ENCODE results near the gene NAPSA.

NAPSA gene

GRCh38 chr19:50383852-50384684, 18.6 kb upstream of the NAPSA start, which contains the start of gene POLD1:
Gene POLD1 (plus strand): TSS chr19:50384347. CDS start chr19:50398852, 14,505 bp downstream.
- peak; percentile 99 for DNase-seq

- DNase-seq: no peak
Measured at GRCh38 chr19:50383001-50383851, 17.8 kb upstream of the NAPSA start.

GRCh38 chr19:50381881-50382729, 16.7 kb upstream of the NAPSA start:
- DNase-seq: no peak

GRCh38 chr19:50380751-50381151, 15.3 kb upstream of the NAPSA start:
- DNase-seq: no peak

- no peak for DNase-seq
Measured at GRCh38 chr19:50380137-50380536, 14.7 kb upstream of the NAPSA start.

DNA sequence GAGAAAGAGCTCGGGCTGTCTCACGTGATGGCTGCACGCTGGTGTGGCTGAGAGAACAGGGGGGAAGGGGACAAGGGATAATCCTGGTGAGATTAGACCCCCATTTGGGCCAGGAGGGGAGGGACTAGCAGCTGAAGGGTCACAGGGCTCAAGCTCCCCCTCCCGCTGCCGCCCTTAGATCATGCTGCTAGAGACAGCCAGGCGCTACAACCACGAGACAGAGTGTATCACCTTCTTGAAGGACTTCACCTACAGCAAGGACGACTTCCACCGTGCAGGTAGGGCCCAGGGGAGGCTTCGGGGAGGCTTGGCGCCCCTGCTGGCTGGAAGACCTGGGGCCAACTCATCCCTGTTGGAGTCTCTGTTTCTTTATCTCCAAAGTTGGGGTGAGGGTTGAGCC, 14.2 kb upstream of the NAPSA start:
- DNase-seq: no peak

DNA sequence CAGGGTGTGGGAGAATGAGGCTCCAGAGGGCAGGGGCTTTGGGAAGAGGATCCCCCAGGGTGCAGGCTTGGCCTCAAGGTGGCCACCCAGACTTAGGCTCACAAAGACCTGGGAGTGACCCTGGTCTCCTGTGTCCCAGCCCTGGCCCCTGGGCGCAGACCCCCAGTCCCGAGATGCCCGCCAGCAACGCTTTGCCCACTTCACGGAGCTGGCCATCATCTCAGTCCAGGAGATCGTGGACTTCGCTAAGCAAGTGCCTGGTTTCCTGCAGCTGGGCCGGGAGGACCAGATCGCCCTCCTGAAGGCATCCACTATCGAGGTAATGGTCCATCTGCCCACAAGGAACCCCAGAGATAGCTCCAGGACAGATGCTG, 13.4 kb upstream of the NAPSA start:
- DNase-seq: no peak

GRCh38 chr19:50378169-50378862, 12.9 kb upstream of the NAPSA start:
- DNase-seq: no peak

DNA sequence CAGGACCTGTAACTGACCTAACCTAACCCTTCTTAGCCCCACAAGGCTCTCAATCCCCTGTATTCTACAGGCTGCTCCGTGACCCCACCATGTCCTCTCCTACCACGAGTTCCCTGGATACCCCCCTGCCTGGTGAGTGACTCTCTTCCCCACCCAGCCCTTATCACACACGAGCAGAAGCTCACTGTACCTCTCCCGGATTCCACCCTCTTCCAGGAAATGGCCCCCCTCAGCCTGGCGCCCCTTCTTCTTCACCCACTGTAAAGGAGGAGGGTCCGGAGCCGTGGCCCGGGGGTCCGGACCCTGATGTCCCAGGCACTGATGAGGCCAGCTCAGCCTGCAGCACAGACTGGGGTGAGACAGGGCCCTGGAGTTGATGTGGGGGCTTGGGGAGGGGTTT, 12.1 kb upstream of the NAPSA start:
- DNase-seq: no peak

- no peak for DNase-seq
Measured at GRCh38 chr19:50377051-50377461, 11.6 kb upstream of the NAPSA start.

- peak; percentile 97 for DNase-seq
Measured at GRCh38 chr19:50376166-50377050, 11.0 kb upstream of the NAPSA start, which contains the start of gene NR1H2. Gene NR1H2 (plus strand): TSS chr19:50376457. CDS start chr19:50377606, 1,149 bp downstream.

GRCh38 chr19:50371914-50372475, 6.6 kb upstream of the NAPSA start:
- no peak for DNase-seq

DNA sequence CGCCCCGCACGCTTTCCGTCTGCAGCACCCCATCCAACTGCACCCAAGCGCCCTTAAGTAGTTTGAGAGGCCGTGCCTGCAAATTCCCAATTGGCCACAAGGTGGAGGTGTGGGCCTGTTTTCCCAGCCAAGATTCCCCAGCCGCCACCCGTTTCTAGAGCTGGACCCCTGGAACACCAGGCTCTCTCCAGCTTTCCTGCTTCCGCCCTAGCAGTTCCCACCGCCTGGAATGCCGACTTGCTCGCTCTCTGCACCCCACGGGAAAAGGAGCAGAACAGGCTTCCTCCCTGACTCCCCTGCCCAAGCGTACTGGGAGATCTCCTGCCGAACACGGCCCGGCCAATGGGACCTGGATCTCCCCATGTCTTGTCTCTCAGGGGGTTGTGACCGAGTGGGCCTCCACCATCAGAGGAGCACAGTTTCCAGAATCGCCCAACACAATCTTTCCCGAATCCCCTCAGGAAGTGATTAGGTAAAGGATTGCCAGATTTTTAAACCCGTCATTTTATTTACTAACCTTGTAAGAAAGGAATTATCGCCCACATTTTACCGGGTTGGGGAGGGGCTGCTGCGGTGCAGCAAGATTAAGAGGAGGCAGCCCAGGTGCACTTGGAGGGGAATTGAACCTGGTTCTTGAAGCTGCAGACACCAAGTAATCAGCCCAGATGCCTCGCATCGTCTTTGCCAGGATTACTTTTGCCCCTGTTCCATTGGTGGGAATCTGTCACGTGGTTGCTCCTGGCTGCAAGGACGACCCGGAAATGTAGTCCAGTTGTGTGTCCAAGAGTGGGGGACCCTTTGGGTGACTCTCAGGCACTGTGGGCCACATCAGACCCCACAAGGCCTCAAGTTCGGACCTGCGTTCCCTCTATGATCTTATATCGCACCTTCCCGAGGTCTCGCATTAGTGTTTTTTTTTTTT, 3.5 kb upstream of the NAPSA start:
- DNase-seq: peak; percentile 95

DNA sequence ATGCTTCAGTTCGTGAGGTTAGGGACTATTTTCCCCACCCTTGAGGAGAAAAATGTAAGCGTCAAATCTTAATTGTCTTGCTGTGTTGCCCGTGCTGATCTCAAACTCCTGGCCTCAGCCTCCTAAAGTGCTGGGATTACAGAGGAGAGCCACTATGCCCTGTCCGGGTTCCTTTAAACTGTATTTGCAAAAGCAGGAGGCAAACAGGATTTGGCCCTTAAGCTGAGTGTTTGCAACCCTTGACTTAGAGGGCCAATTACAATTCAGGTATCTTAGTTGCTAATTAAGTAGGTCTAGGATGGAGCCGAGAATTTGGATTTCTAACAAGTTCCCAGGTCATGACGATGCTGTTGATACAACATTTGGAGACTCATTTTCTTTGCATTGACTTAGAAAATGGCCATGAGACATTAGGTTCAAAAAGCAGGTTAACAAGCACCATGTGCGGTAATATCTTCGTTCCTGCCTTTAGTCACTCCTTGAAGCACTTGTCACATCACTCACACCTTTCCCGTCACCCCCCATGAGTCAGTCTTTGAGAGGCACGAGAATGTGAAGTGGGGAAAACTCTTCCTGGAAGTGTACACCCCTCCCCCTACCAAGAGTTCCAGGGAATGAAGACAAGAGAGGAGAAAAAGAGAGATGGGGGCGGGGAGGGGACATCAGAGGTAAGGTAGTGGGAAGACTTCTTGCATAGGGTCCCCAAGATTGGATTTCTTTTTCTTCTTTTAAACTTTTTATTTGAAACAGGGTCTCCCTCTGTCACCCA, 2.6 kb downstream of the NAPSA start:
- peak; percentile 75 for DNase-seq

- no peak for DNase-seq
Measured at GRCh38 chr19:50362030-50362412, 3.4 kb downstream of the NAPSA start.

DNA sequence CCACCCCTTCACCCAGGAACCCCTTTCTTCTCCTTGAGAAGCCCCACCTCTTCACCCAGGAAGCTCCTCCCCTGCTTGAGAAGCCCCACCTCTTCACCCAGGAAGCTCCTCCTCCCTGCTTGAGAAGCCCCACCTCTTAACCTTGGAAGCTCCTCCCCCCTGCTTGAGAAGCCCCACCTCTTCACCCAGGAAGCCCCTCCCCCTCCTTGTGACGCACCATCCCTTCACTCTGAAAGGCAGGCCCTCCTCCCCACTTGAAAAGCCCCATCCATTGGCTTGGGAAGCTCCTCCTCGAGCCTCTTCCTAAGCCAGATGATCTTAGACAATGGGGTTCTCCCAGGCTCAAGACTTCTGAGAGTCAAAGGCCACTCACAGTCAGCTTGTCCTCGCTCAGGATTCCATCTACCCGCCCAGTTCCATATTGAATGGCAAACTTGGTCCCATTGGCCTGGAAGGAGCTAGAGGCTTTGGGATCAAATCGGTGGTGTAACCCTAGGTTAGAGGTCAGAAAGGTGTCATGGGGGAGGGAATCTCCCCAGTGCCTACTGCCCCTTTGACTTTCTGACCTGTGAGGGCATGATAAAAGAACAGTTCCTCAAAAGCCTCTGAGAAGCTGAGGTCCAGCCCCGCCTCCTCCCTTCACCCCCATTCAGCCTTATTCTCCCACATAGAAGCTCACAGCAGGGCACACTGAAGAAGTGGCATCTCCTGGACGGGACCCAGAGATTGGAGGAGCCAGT, 4.0 kb downstream of the NAPSA start:
- no peak for DNase-seq

GRCh38 chr19:50359328-50359818, 6.1 kb downstream of the NAPSA start:
- DNase-seq: no peak

All from activated CD8-positive, alpha-beta memory T cell treated with anti-CD3 and anti-CD28 coated beads for 24 hours (primary cell).